ENCODE results near the gene TMEM62.

Gene TMEM62

DNA sequence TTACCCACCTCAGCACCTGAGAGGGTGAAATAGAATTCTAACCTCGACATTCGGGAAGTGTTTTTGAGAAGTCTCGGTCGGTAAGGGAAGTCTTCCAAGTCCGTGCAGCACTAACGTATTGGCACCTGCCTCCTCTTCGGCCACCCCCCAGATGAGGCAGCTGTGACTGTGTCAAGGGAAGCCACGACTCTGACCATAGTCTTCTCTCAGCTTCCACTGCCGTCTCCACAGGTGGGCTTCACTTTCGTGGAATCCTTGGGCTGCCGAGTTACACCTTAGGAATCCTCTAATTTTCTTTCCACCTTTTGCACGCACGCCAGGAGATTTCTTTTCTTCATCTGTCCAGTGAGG is 52.6 kb downstream of the TMEM62 start:
- no peaks in the 10 kb centered on the region for H3K27me3 ChIP-seq (ENCODE audit: control insufficient read depth, low read length)
- peak overlapping the region; percentile 94 for H3K4me3 ChIP-seq (ENCODE audit: low read length)
- H3K36me3 ChIP-seq (ENCODE audit: control insufficient read depth, low read length): peaks cover 49% of the 10 kb centered on the region
- H3K4me2 ChIP-seq (ENCODE audit: low read length): peak overlapping the region; percentile 85
- no peaks in the 10 kb centered on the region for H3K9me3 ChIP-seq (ENCODE audit: control insufficient read depth, insufficient read depth, low read length)
- peaks cover 26% of the 10 kb centered on the region for H3F3A ChIP-seq (ENCODE audit: control insufficient read depth, insufficient read depth)
- no peaks in the 10 kb centered on the region for H3K9me2 ChIP-seq (replicated peaks; ENCODE audit: control insufficient read depth, low read length)
- no peaks in the 10 kb centered on the region for H4K20me1 ChIP-seq (ENCODE audit: control insufficient read depth, insufficient read depth, low read depth, low read length)
- peak overlapping the region; percentile 58 for H3K27ac ChIP-seq (ENCODE audit: low read depth, low read length)
- TF ChIP-seq CTCF (IDR thresholded peaks at IDR 0.05; ENCODE audit: low read depth, low read length, poor library complexity, severe bottlenecking) (no peak), EZH2phosphoT487 (IDR thresholded peaks at IDR 0.05; ENCODE audit: borderline replicate concordance, low read length) (no peak)
- peaks cover 15% of the 10 kb centered on the region for H3K4me1 ChIP-seq (ENCODE audit: control insufficient read depth, low read length)
- peaks cover 17% of the 10 kb centered on the region for H3K79me2 ChIP-seq (ENCODE audit: control insufficient read depth, low read length)

DNA sequence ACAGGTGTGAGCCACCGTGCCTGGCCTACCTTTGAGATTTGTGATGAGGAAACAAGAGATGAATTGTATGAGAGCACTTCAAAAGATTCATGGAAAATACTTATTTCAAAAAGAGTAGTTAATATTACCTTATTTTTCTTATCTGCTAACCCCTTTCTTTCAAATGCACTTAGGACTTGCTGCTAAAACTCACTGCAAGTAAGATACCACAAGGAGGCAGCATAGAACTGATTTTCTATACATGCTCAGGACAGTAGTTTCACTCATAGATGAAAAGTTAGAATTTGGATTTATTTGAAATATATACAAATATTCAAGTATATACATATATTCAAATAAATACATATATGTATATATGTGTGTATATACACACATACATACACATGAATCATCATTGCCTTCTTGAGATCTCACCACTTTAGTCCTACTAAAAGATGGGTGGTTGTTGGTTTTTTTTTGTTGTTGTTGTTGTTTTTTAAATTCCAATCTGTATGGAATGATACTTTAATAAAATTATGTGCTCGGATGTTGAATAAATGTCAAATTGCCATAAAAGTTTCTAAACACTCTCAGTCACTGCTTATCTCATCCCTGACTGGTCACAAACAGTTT is 54.3 kb downstream of the TMEM62 start:
- peak overlapping the region; percentile 94; the same call in 1 of the 2 replicates for H3K4me3 ChIP-seq (ENCODE audit: low read length)
- peaks cover 15% of the 10 kb centered on the region for H3K4me1 ChIP-seq (ENCODE audit: control insufficient read depth, low read length)
- H3K27ac ChIP-seq (ENCODE audit: low read depth, low read length): no peak overlapping the region
- no peaks in the 10 kb centered on the region for H4K20me1 ChIP-seq (ENCODE audit: control insufficient read depth, insufficient read depth, low read depth, low read length)
- no peaks in the 10 kb centered on the region for H3K27me3 ChIP-seq (ENCODE audit: control insufficient read depth, low read length)
- no peaks in the 10 kb centered on the region for H3K9me2 ChIP-seq (replicated peaks; ENCODE audit: control insufficient read depth, low read length)
- peak overlapping the region; percentile 85 for H3K4me2 ChIP-seq (ENCODE audit: low read length)
- H3K79me2 ChIP-seq (ENCODE audit: control insufficient read depth, low read length): peaks cover 17% of the 10 kb centered on the region
- peak; percentile 62 for TF ChIP-seq CTCF (IDR thresholded peaks at IDR 0.05; ENCODE audit: low read depth, low read length, poor library complexity, severe bottlenecking)
- no peak for TF ChIP-seq EZH2phosphoT487 (IDR thresholded peaks at IDR 0.05; ENCODE audit: borderline replicate concordance, low read length)
- peaks cover 53% of the 10 kb centered on the region for H3K36me3 ChIP-seq (ENCODE audit: control insufficient read depth, low read length)
- peaks cover 22% of the 10 kb centered on the region for H3F3A ChIP-seq (ENCODE audit: control insufficient read depth, insufficient read depth)
- no peaks in the 10 kb centered on the region for H3K9me3 ChIP-seq (ENCODE audit: control insufficient read depth, insufficient read depth, low read length)

GRCh38 chr15:43189296-43189695 is 55.9 kb downstream of the TMEM62 start:
- H3K79me2 ChIP-seq (ENCODE audit: control insufficient read depth, low read length): peaks cover 17% of the 10 kb centered on the region
- H3K9me2 ChIP-seq (replicated peaks; ENCODE audit: control insufficient read depth, low read length): no peaks in the 10 kb centered on the region
- H3K9me3 ChIP-seq (ENCODE audit: control insufficient read depth, insufficient read depth, low read length): no peaks in the 10 kb centered on the region
- peaks cover 6% of the 10 kb centered on the region for H3F3A ChIP-seq (ENCODE audit: control insufficient read depth, insufficient read depth)
- TF ChIP-seq CTCF (IDR thresholded peaks at IDR 0.05; ENCODE audit: low read depth, low read length, poor library complexity, severe bottlenecking) (no peak), EZH2phosphoT487 (IDR thresholded peaks at IDR 0.05; ENCODE audit: borderline replicate concordance, low read length) (no peak)
- no peaks in the 10 kb centered on the region for H3K27me3 ChIP-seq (ENCODE audit: control insufficient read depth, low read length)
- no peak overlapping the region for H3K27ac ChIP-seq (ENCODE audit: low read depth, low read length)
- H3K4me1 ChIP-seq (ENCODE audit: control insufficient read depth, low read length): peaks cover 15% of the 10 kb centered on the region
- no peak overlapping the region for H3K4me3 ChIP-seq (ENCODE audit: low read length)
- H4K20me1 ChIP-seq (ENCODE audit: control insufficient read depth, insufficient read depth, low read depth, low read length): no peaks in the 10 kb centered on the region
- H3K36me3 ChIP-seq (ENCODE audit: control insufficient read depth, low read length): peaks cover 56% of the 10 kb centered on the region
- no peak overlapping the region for H3K4me2 ChIP-seq (ENCODE audit: low read length)
